GM18505 (cell line): ENCODE measurements around the gene ALOX15B.
"Not testable (repeated sequence)": the region's sequence is repeated elsewhere in the genome, so short reads cannot be mapped to it uniquely, and the experiment has no call there.

Experiments used
- ATAC-seq: cut with Tn5 transposase; IDR thresholded peaks from one replicate; pipeline ENCODE4 v1.9.1; 2021; ENCODE audit not compliant: unreplicated experiment
- POLR2A ChIP-seq: IDR thresholded peaks from 4 replicates; pipeline ENCODE4 v1.6.1; 2011; ENCODE audit warnings: borderline replicate concordance; ENCODE audit not compliant: insufficient read depth, insufficient read length; ENCODE audit errors: extremely low read depth

The ALOX15B gene

GRCh38 chr17:8056976-8057625, 18.2 kb downstream of the ALOX15B start:
- ATAC-seq, result no peak
- TF ChIP-seq POLR2A, result no peak

GRCh38 chr17:8057691-8058114, 18.8 kb downstream of the ALOX15B start:
- TF ChIP-seq POLR2A, result no peak
- ATAC-seq, result no peak

GRCh38 chr17:8059131-8059530, 20.3 kb downstream of the ALOX15B start:
- no peak for TF ChIP-seq POLR2A
- no peak for ATAC-seq

GRCh38 chr17:8060274-8060673, 21.4 kb downstream of the ALOX15B start:
- TF ChIP-seq POLR2A, result no peak
- no peak for ATAC-seq

- ATAC-seq, result not testable (repeated sequence)
Observed at GRCh38 chr17:8061851-8062250, 23.0 kb downstream of the ALOX15B start.

GRCh38 chr17:8062435-8062806, 23.6 kb downstream of the ALOX15B start:
- no peak for TF ChIP-seq POLR2A
- no peak for ATAC-seq

GRCh38 chr17:8062807-8063483, 24.1 kb downstream of the ALOX15B start:
- no peak for ATAC-seq
- no peak for TF ChIP-seq POLR2A

GRCh38 chr17:8063761-8064534, 25.1 kb downstream of the ALOX15B start:
- ATAC-seq, result no peak
- TF ChIP-seq POLR2A, result no peak

GRCh38 chr17:8064561-8065019, 25.7 kb downstream of the ALOX15B start:
- ATAC-seq, result no peak
- no peak for TF ChIP-seq POLR2A

GRCh38 chr17:8066841-8067775, 28.2 kb downstream of the ALOX15B start:
- no peak for ATAC-seq
- TF ChIP-seq POLR2A, result no peak

GRCh38 chr17:8067806-8068205, 28.9 kb downstream of the ALOX15B start:
- no peak for TF ChIP-seq POLR2A
- no peak for ATAC-seq

- no peak for TF ChIP-seq POLR2A
- ATAC-seq, result no peak
Observed at GRCh38 chr17:8068736-8069586, 30.1 kb downstream of the ALOX15B start.
